GM18511 (cell line): Measurements from ENCODE around the gene SLC16A7.
"Not testable (repeated sequence)": the region's sequence is repeated elsewhere in the genome, so short reads cannot be mapped to it uniquely, and the experiment has no call there.

ENCODE experiments used
- ATAC-seq: cut with Tn5 transposase; IDR thresholded peaks from one replicate; pipeline ENCODE4 v1.9.1; 2021; ENCODE audit warnings: mild to moderate bottlenecking, moderate library complexity; ENCODE audit not compliant: unreplicated experiment

Gene SLC16A7

GRCh38 chr12:59595883-59596540 is at the start of gene SLC16A7:
TSS of gene SLC16A7 (plus strand) at chr12:59596029. CDS start at chr12:59704802, 108,773 bp downstream.
- ATAC-seq, result peak; percentile 65

- ATAC-seq, result no peak
These were observed 46.9 kb upstream of the SLC16A7 start for GRCh38 chr12:59548930-59549329.

- no peak for ATAC-seq
These were observed 36.1 kb upstream of the SLC16A7 start for GRCh38 chr12:59559696-59560095.

GRCh38 chr12:59570145-59570544 is 25.7 kb upstream of the SLC16A7 start:
- ATAC-seq, result no peak

- no peak for ATAC-seq
These were observed 21.4 kb upstream of the SLC16A7 start for GRCh38 chr12:59574406-59574805.

- ATAC-seq, result no peak
These were observed 20.0 kb upstream of the SLC16A7 start for GRCh38 chr12:59575826-59576225.

GRCh38 chr12:59578254-59578653 is 17.6 kb upstream of the SLC16A7 start:
- ATAC-seq, result no peak

- no peak for ATAC-seq
These were observed 16.2 kb upstream of the SLC16A7 start for GRCh38 chr12:59579631-59580030.

- ATAC-seq, result no peak
These were observed 15.8 kb upstream of the SLC16A7 start for GRCh38 chr12:59580050-59580449.

- no peak for ATAC-seq
These were observed 12.7 kb upstream of the SLC16A7 start for GRCh38 chr12:59583003-59583712.

GRCh38 chr12:59587710-59588109 is 8.1 kb upstream of the SLC16A7 start:
- ATAC-seq, result no peak

GRCh38 chr12:59593761-59594160 is 2.1 kb upstream of the SLC16A7 start:
- no peak for ATAC-seq

- no peak for ATAC-seq
These were observed 807 bp upstream of the SLC16A7 start for GRCh38 chr12:59594943-59595500.

GRCh38 chr12:59595565-59595882 is 305 bp upstream of the SLC16A7 start:
- ATAC-seq, result no peak

GRCh38 chr12:59597385-59597781 is 1.6 kb downstream of the SLC16A7 start:
- ATAC-seq, result peak; percentile 47

- ATAC-seq, result no peak
These were observed 4.3 kb downstream of the SLC16A7 start for GRCh38 chr12:59600171-59600570.

GRCh38 chr12:59603754-59604153 is 7.9 kb downstream of the SLC16A7 start:
- ATAC-seq, result no peak

GRCh38 chr12:59612823-59613434 is 17.1 kb downstream of the SLC16A7 start:
- not testable (repeated sequence) for ATAC-seq

GRCh38 chr12:59615392-59616165 is 19.8 kb downstream of the SLC16A7 start:
- ATAC-seq, result no peak

- peak; percentile 53 for ATAC-seq
These were observed 23.8 kb downstream of the SLC16A7 start for GRCh38 chr12:59619461-59620240.
